Large intestine (tissue), 3 donors: ENCODE measurements around the gene CRY2. TPM values are rescaled to one million over a fixed set of nuclear protein-coding genes. Genes with fewer than 3 reads are reported as not detected.
"Not testable (repeated sequence)": the region's sequence is repeated elsewhere in the genome, so short reads cannot be mapped to it uniquely, and the experiment has no call there.

ENCODE experiments used
- DNase-seq, 2 donors: peaks; one replicate each; pipeline versions ENCODE4 v3.0.0 to v3.0.0-alpha.2; 2013
- H3K27ac ChIP-seq: one replicate; pipeline ENCODE4 v1.5.1; 2013; ENCODE audit warnings: low read length
- H3K27me3 ChIP-seq: 2 replicates; pipeline ENCODE4 v1.6.1; 2013; ENCODE audit warnings: low read length; ENCODE audit not compliant: control insufficient read depth, insufficient read depth
- H3K36me3 ChIP-seq: 2 replicates; pipeline ENCODE4 v1.6.1; 2013; ENCODE audit warnings: low read length; ENCODE audit not compliant: control insufficient read depth, insufficient read depth
- H3K4me1 ChIP-seq: one replicate; pipeline ENCODE4 v1.6.1; 2013; ENCODE audit warnings: low read length; ENCODE audit not compliant: control insufficient read depth, insufficient read depth
- H3K4me3 ChIP-seq: one replicate; pipeline ENCODE4 v1.5.1; 2013; ENCODE audit warnings: low read length
- H3K9me3 ChIP-seq: one replicate; pipeline ENCODE4 v1.6.1; 2013; ENCODE audit warnings: mild to moderate bottlenecking, low read depth, low read length, moderate library complexity; ENCODE audit not compliant: control insufficient read depth
- WGBS: methylation state at CpG from one replicate; pipeline ENCODE4 v1.1.5; 2013; ENCODE audit warnings: low lambda C conversion rate; ENCODE audit not compliant: insufficient coverage; 5-methylcytosine and 5-hydroxymethylcytosine counted together
- polyA plus RNA-seq: library from polyadenylated mRNA; unstranded; fragments of 120-200 nt; gene quantifications from one replicate; pipeline ENCODE4 v1.2.1, GENCODE V29; 2013

The CRY2 gene
- polyA plus RNA-seq, 1 donor, result 23.1 TPM

GRCh38 chr11:45811571-45812290 is 35.5 kb upstream of the CRY2 start:
- Histone ChIP-seq H3K9me3 (no peaks in the 10 kb centered on the region), H3K27ac (no peak overlapping the region), H3K36me3 (peaks cover 23% of the 10 kb centered on the region), H3K4me1 (peaks cover 10% of the 10 kb centered on the region), H3K4me3 (no peak overlapping the region), H3K27me3 (no peaks in the 10 kb centered on the region)
- DNase-seq, result no peak
- no CpG with 5 or more reads among the region's 8 CpGs for WGBS

GRCh38 chr11:45812581-45813548 is 34.4 kb upstream of the CRY2 start:
- Histone ChIP-seq H3K27me3 (no peaks in the 10 kb centered on the region), H3K4me3 (no peak overlapping the region), H3K9me3 (no peaks in the 10 kb centered on the region), H3K27ac (no peak overlapping the region), H3K36me3 (peaks cover 23% of the 10 kb centered on the region), H3K4me1 (no peaks in the 10 kb centered on the region)
- WGBS, result no CpG with 5 or more reads among the region's 7 CpGs
- DNase-seq, result no peak

- WGBS, result no CpG with 5 or more reads among the region's 3 CpGs
- H3K27me3 ChIP-seq, result no peaks in the 10 kb centered on the region
- DNase-seq, result no peak
- no peaks in the 10 kb centered on the region for H3K9me3 ChIP-seq
- H3K36me3 ChIP-seq, result peaks cover 15% of the 10 kb centered on the region
- no peak overlapping the region for H3K27ac ChIP-seq
- no peaks in the 10 kb centered on the region for H3K4me1 ChIP-seq
- no peak overlapping the region for H3K4me3 ChIP-seq
Observed at GRCh38 chr11:45815747-45816146, 31.5 kb upstream of the CRY2 start.

- Histone ChIP-seq H3K36me3 (peaks cover 6% of the 10 kb centered on the region), H3K27me3 (no peaks in the 10 kb centered on the region), H3K27ac (no peak overlapping the region), H3K4me1 (no peaks in the 10 kb centered on the region), H3K9me3 (no peaks in the 10 kb centered on the region), H3K4me3 (no peak overlapping the region)
- 100% methylated on average over 1 of the region's 3 CpGs for WGBS
- DNase-seq, result no peak
Observed at GRCh38 chr11:45816614-45817013, 30.7 kb upstream of the CRY2 start.

- Histone ChIP-seq H3K9me3 (no peaks in the 10 kb centered on the region), H3K4me1 (no peaks in the 10 kb centered on the region), H3K36me3 (peaks cover under 1% of the 10 kb centered on the region), H3K4me3 (no peak overlapping the region), H3K27ac (no peak overlapping the region), H3K27me3 (no peaks in the 10 kb centered on the region)
- no CpG with 5 or more reads among the region's 7 CpGs for WGBS
- DNase-seq, result no peak
Observed at GRCh38 chr11:45817191-45817590, 30.1 kb upstream of the CRY2 start.

GRCh38 chr11:45818961-45819605 is 28.2 kb upstream of the CRY2 start:
- H3K4me3 ChIP-seq, result no peak overlapping the region
- DNase-seq, result no peak
- no peaks in the 10 kb centered on the region for H3K9me3 ChIP-seq
- H3K36me3 ChIP-seq, result no peaks in the 10 kb centered on the region
- no peak overlapping the region for H3K27ac ChIP-seq
- peaks cover 5% of the 10 kb centered on the region for H3K4me1 ChIP-seq
- no peaks in the 10 kb centered on the region for H3K27me3 ChIP-seq
- no CpG with 5 or more reads among the region's 6 CpGs for WGBS

- 100% methylated on average over 2 of the region's 5 CpGs for WGBS
- Histone ChIP-seq H3K27ac (no peak overlapping the region), H3K4me1 (peaks cover 6% of the 10 kb centered on the region), H3K9me3 (no peaks in the 10 kb centered on the region), H3K4me3 (no peak overlapping the region), H3K36me3 (no peaks in the 10 kb centered on the region), H3K27me3 (no peaks in the 10 kb centered on the region)
- no peak for DNase-seq
Observed at GRCh38 chr11:45820211-45820857, 26.9 kb upstream of the CRY2 start.

- not testable (repeated sequence) for H3K4me1 ChIP-seq
- WGBS, result no CpG with 5 or more reads among the region's 7 CpGs
Observed at GRCh38 chr11:45826492-45826891, 20.8 kb upstream of the CRY2 start.

GRCh38 chr11:45827123-45827522 is 20.2 kb upstream of the CRY2 start:
- WGBS, result no CpG with 5 or more reads among the region's 4 CpGs
- Histone ChIP-seq H3K9me3 (no peaks in the 10 kb centered on the region), H3K27me3 (peaks cover 5% of the 10 kb centered on the region), H3K27ac (no peak overlapping the region), H3K36me3 (no peaks in the 10 kb centered on the region), H3K4me3 (no peak overlapping the region), H3K4me1 (peaks cover 6% of the 10 kb centered on the region)
- DNase-seq, result no peak

More at GRCh38 chr11:45826492-45826891, 20.8 kb upstream of the CRY2 start:
- not testable (repeated sequence) for H3K27ac ChIP-seq, H3K36me3 ChIP-seq, H3K27me3 ChIP-seq, H3K9me3 ChIP-seq, H3K4me3 ChIP-seq, DNase-seq

GRCh38 chr11:45828996-45829395 is 18.3 kb upstream of the CRY2 start:
- Histone ChIP-seq H3K27me3 (peaks cover 5% of the 10 kb centered on the region), H3K36me3 (no peaks in the 10 kb centered on the region), H3K27ac (no peak overlapping the region), H3K9me3 (no peaks in the 10 kb centered on the region), H3K4me3 (no peak overlapping the region), H3K4me1 (peaks cover 3% of the 10 kb centered on the region)
- no peak for DNase-seq
- WGBS, result no CpG with 5 or more reads among the region's 4 CpGs
